ENCODE data around the gene EFTUD2. TPM values are rescaled to one million over a fixed set of nuclear protein-coding genes. Genes with fewer than 3 reads are reported as not detected.

The EFTUD2 gene
- total and polyA plus RNA-seq, 2 of the 4 experiments (the other 2 are of a cell fraction): 72.5 to 126 TPM

GRCh38 chr17:44930667-44931066 is 31.4 kb upstream of the EFTUD2 start:
- Histone ChIP-seq H2BK20ac (ENCODE audit: low read depth, low read length) (no peak overlapping the region), H4K5ac (ENCODE audit: low read depth, low read length) (no peak overlapping the region), H3K27me3 (ENCODE audit: control insufficient read depth, insufficient read depth, low read length) (no peaks in the 10 kb centered on the region), H2BK120ac (ENCODE audit: low read depth, low read length) (no peak overlapping the region), H3K9me1 (ENCODE audit: insufficient read depth, low read length) (no peaks in the 10 kb centered on the region), H3K4me3 (ENCODE audit: insufficient read depth, low read depth, low read length) (no peak overlapping the region), H3K79me1 (ENCODE audit: low read depth in 1 of 2, low read length in 2 of 2) (peaks cover 10 to 25% of the 10 kb centered on the region in 2 experiments), H3K36me3 (ENCODE audit: control insufficient read depth, insufficient read depth, low read length) (peaks cover 12% of the 10 kb centered on the region), H3K27ac (ENCODE audit: insufficient read depth, low read length) (no peak overlapping the region), H3K56ac (ENCODE audit: extremely low read depth, insufficient read depth, low read length) (no peak overlapping the region), H2BK15ac (ENCODE audit: low read depth, low read length) (no peak overlapping the region), H2AK5ac (ENCODE audit: low read depth, low read length) (no peak overlapping the region), H2AK9ac (replicated peaks; ENCODE audit: low read depth, low read length, poor library complexity) (no peak overlapping the region), H3K9ac (ENCODE audit: low read depth, low read length) (no peak overlapping the region), H3K23ac (ENCODE audit: low read depth, low read length) (no peak overlapping the region), H3K9me3 (ENCODE audit: control insufficient read depth, insufficient read depth, low read length) (no peaks in the 10 kb centered on the region), H4K91ac (ENCODE audit: insufficient read depth, low read depth, low read length) (no peak overlapping the region), H3K14ac (replicated peaks; ENCODE audit: low read depth, low read length) (no peak overlapping the region), H3K4ac (ENCODE audit: low read depth, low read length) (no peak overlapping the region), H4K20me1 (ENCODE audit: insufficient read depth, low read length) (no peaks in the 10 kb centered on the region), H3K18ac (ENCODE audit: low read depth, low read length) (no peak overlapping the region), H2AFZ (replicated peaks; ENCODE audit: low read length, poor library complexity) (no peak overlapping the region), H3K4me2 (ENCODE audit: low read depth, low read length) (no peak overlapping the region), H3K4me1 (ENCODE audit: control insufficient read depth, insufficient read depth, low read length) (no peaks in the 10 kb centered on the region), H2BK5ac (ENCODE audit: low read depth, low read length, poor library complexity, severe bottlenecking) (no peak overlapping the region), H4K8ac (ENCODE audit: low read depth in 2 of 2, low read length in 2 of 2) (no peak overlapping the region)
- 83% methylated on average over 1 of the region's 6 CpGs; no CpG with 5 or more reads in 1 of the 2 experiments for WGBS, 2 experiments (ENCODE audit: extremely low coverage in 2 of 2, insufficient read length in 1 of 2)
- DNase-seq (no peak), ATAC-seq (ENCODE audit: low read depth) (no peak)
- ChIA-PET CTCF (interaction anchor here (1.0 to 1.3 kb wide), 3 partner anchors 9 to 92 kb away, joined by 3 to 7 read pairs (median 3); no protein-coding TSS in a partner anchor), POLR2A (ENCODE audit: unreplicated experiment) (no interaction called here)
- no TSS peak for BruUV-seq (replicated peaks)
- dilution Hi-C loops (cut with HindIII; ENCODE audit: low sequenced_read_pairs, unreplicated experiment): no loop called here
- intact Hi-C loops (cut with micrococcal nuclease): no loop called here
- TF ChIP-seq ELK1 (IDR thresholded peaks at IDR 0.05; ENCODE audit: borderline replicate concordance, low read depth, low read length): no peak
- peak; percentile 79 for TF ChIP-seq MAFK (IDR thresholded peaks at IDR 0.05; ENCODE audit: low read depth, low read length)
- in situ Hi-C loops (cut with MboI; ENCODE audit: low sequenced_read_pairs): no loop called here

Measured in IMR-90 (cell line).